HepG2 (cell line): ENCODE data around the gene ZNF425. TPM values are rescaled to one million over a fixed set of nuclear protein-coding genes. Genes with fewer than 3 reads are reported as not detected.

Experiments used
- ATAC-seq: fragments of 200-7000 bp; cut with Tn5 transposase; 3 replicates; pipeline ENCODE4 v1.9.1; 2020; ENCODE audit warnings: mild to moderate bottlenecking, moderate library complexity
- BruUV-seq: library from RNA; stranded (reverse); fragments of 400-500 nt; replicated peaks from 2 replicates; lab custom pipeline; 2021; lab: Mats Ljungman, UMichigan
- CTCF ChIA-PET: fragments of 300-600 bp; formaldehyde crosslinking; extraction: SDS; loops from one replicate; lab custom pipeline; 2021; ENCODE audit warnings: low total read pairs, inconsistent platforms, low intra/inter-chr PET ratio; lab: Yijun Ruan, JAX
- POLR2A ChIA-PET: fragments of 350-600 bp; sonication (Branson Sonifier 250); formaldehyde crosslinking; loops from one replicate; lab custom pipeline; 2020; ENCODE audit warnings: antibody characterized with exemption, inconsistent platforms; lab: Yijun Ruan, JAX
- DNase-seq: peaks from one replicate; pipeline ENCODE4 v3.0.0-alpha.2; 2015; ENCODE audit warnings: low spot score
- FAIRE-seq: peaks from 3 replicates; lab custom pipeline; 2011; peaks lifted over from hg19 to GRCh38; lab: Jason Lieb, UNC
- H2AFZ ChIP-seq: one replicate; pipeline ENCODE4 v1.6.1; 2011; ENCODE audit warnings: low read length, inconsistent platforms
- H3K27ac ChIP-seq: fragments of 300-600 bp; 3 replicates; pipeline ENCODE4 v1.8.0; 2011; ENCODE audit warnings: mixed run types, mild to moderate bottlenecking, mixed read lengths, low read length, inconsistent platforms; ENCODE audit not compliant: insufficient read depth; ENCODE audit errors: extremely low read length
- H3K27me3 ChIP-seq, 2 experiments: fragments of 200-600 bp in 1 of 2; 2 replicates in 1 of 2; 3 replicates in 1 of 2; pipeline versions ENCODE4 v1.6.0 to v1.8.0; 2011; ENCODE audit warnings: low read length in 2 of 2, mild to moderate bottlenecking in 2 of 2, moderate library complexity in 2 of 2, inconsistent platforms in 1 of 2; ENCODE audit not compliant: insufficient read depth in 2 of 2, control insufficient read depth in 1 of 2
- H3K36me3 ChIP-seq, 2 experiments: fragments of 200-600 bp in 1 of 2; replicated peaks in 1 of 2; 2 replicates in 1 of 2; 3 replicates in 1 of 2; pipeline versions ENCODE4 v1.5.1 to v1.8.0; 2011; ENCODE audit warnings: low read length in 2 of 2, inconsistent platforms in 1 of 2; ENCODE audit not compliant: insufficient read depth in 2 of 2, control insufficient read depth in 1 of 2
- H3K4me1 ChIP-seq: 2 replicates; pipeline ENCODE4 v1.5.1; 2012; ENCODE audit warnings: low read length, inconsistent platforms; ENCODE audit not compliant: insufficient read depth
- H3K4me2 ChIP-seq: 2 replicates; pipeline ENCODE4 v1.6.0; 2011; ENCODE audit warnings: low read depth, low read length, inconsistent platforms
- H3K4me3 ChIP-seq, 3 experiments: fragments of 200-600 bp in 1 of 3; sonication (generic), shearing (Covaris generic) in 1 of 3; replicated peaks in 1 of 3; 2 replicates each; pipeline ENCODE4 v1.5.1; 2011 to 2016; ENCODE audit warnings: low read length in 3 of 3, inconsistent platforms in 2 of 3, low read depth in 2 of 3, mild to moderate bottlenecking in 2 of 3, control low read depth in 1 of 3, mixed read lengths in 1 of 3; ENCODE audit not compliant: insufficient read depth in 1 of 3
- H3K79me2 ChIP-seq: one replicate; pipeline ENCODE4 v1.6.1; 2011; ENCODE audit warnings: low read length, inconsistent platforms; ENCODE audit not compliant: insufficient read depth
- H3K9ac ChIP-seq: 2 replicates; pipeline ENCODE4 v1.6.0; 2011; ENCODE audit warnings: mild to moderate bottlenecking, low read depth, low read length, inconsistent platforms; ENCODE audit not compliant: insufficient read depth
- H3K9me3 ChIP-seq: 2 replicates; pipeline ENCODE4 v1.5.1; 2012; ENCODE audit warnings: mild to moderate bottlenecking, low read length
- H4K20me1 ChIP-seq: 2 replicates; pipeline ENCODE4 v1.6.0; 2011; ENCODE audit warnings: inconsistent platforms, mild to moderate bottlenecking, low read length, moderate library complexity; ENCODE audit not compliant: insufficient read depth
- DNMT3B ChIP-seq: conservative IDR thresholded peaks from 2 replicates; pipeline ENCODE4 v1.6.1; 2016; ENCODE audit warnings: missing biosample characterization, control low read depth
- HCFC1 ChIP-seq: fragments of 150-350 bp; IDR thresholded peaks from 2 replicates; pipeline ENCODE4 v1.6.1; 2014; ENCODE audit warnings: low read depth, low read length
- PRPF4 ChIP-seq: fragments of 200-400 bp; formaldehyde crosslinking; IDR thresholded peaks from 2 replicates; pipeline ENCODE4 v1.6.1; 2016; ENCODE audit warnings: low read length, low read depth; ENCODE audit not compliant: poor library complexity, severe bottlenecking
- ZBTB34 ChIP-seq: sonication (generic); formaldehyde crosslinking; IDR thresholded peaks from 2 replicates; pipeline ENCODE4 v1.8.0; 2022; ENCODE audit warnings: mild to moderate bottlenecking, missing genetic modification reagents
- ZBTB38 ChIP-seq: sonication (generic); formaldehyde crosslinking; IDR thresholded peaks from 2 replicates; pipeline ENCODE4 v1.5.1; 2020; ENCODE audit warnings: mild to moderate bottlenecking, missing genetic modification reagents
- ZBTB4 ChIP-seq: sonication (generic); formaldehyde crosslinking; IDR thresholded peaks from 2 replicates; pipeline ENCODE4 v1.4.0; 2020; ENCODE audit warnings: missing genetic modification reagents, mild to moderate bottlenecking, borderline replicate concordance
- ZKSCAN8 ChIP-seq: IDR thresholded peaks from 2 replicates; pipeline ENCODE4 v1.6.1; 2016; ENCODE audit warnings: borderline replicate concordance, missing genetic modification reagents, missing compliant biosample characterization
- ZMYM3 ChIP-seq: sonication (generic); formaldehyde crosslinking; IDR thresholded peaks from 2 replicates; pipeline ENCODE4 v1.5.1; 2020; ENCODE audit warnings: mild to moderate bottlenecking, missing genetic modification reagents
- ZNF121 ChIP-seq: sonication (generic); formaldehyde crosslinking; IDR thresholded peaks from 2 replicates; pipeline ENCODE4 v1.5.0; 2020; ENCODE audit warnings: mild to moderate bottlenecking, missing genetic modification reagents
- ZNF414 ChIP-seq: sonication (generic); formaldehyde crosslinking; IDR thresholded peaks from 2 replicates; pipeline ENCODE4 v1.5.0; 2020; ENCODE audit warnings: missing genetic modification reagents
- ZNF546 ChIP-seq: sonication (generic); formaldehyde crosslinking; conservative IDR thresholded peaks from 2 replicates; pipeline ENCODE4 v1.8.1; 2023; ENCODE audit warnings: mild to moderate bottlenecking, missing genetic modification reagents
- ZNF609 ChIP-seq: sonication (generic); formaldehyde crosslinking; IDR thresholded peaks from 2 replicates; pipeline ENCODE4 v1.4.0; 2020; ENCODE audit warnings: mild to moderate bottlenecking, missing genetic modification reagents, borderline replicate concordance
- WGBS: methylation state at CpG from one replicate; pipeline ENCODE4 v1.1.6; 2017; ENCODE audit warnings: low lambda C conversion rate; 5-methylcytosine and 5-hydroxymethylcytosine counted together
- in situ Hi-C: cut with HindIII; loops from 2 replicates; pipeline ENCODE4 v1.10.0; 2017; ENCODE audit warnings: low pct_unique_long_range_greater_than_20kb; ENCODE audit not compliant: extremely low pct_ligation_motif_present
- intact Hi-C: fragments of 100-400 bp; cut with micrococcal nuclease; formaldehyde crosslinking; loops from one replicate; pipeline ENCODE4 v1.10.0; 2022; ENCODE audit not compliant: unreplicated experiment
- polyA plus RNA-seq, 8 experiments: library from polyadenylated mRNA; depleted of rRNA in 3 of 8; stranded (reverse) in 7 of 8; unstranded in 1 of 8; fragments of >200 nt; fragmentation: Illumina TruSeq in 4 of 8; extraction: Trizol in 4 of 8; gene quantifications; 2 replicates each; pipeline versions ENCODE4 v1.2.1 to v1.2.3, GENCODE V29; 2011 to 2016; ENCODE audit warnings: low read depth in 4 of 8, missing spikeins in 1 of 8, mixed read lengths in 1 of 8; ENCODE audit not compliant: insufficient read depth in 1 of 8
- total RNA-seq, 5 experiments: library from RNA; depleted of rRNA; stranded (reverse); fragments of >200 nt; fragmentation: Illumina TruSeq; extraction: Trizol; gene quantifications; 2 replicates each; pipeline ENCODE4 v1.2.3, GENCODE V29; 2016; ENCODE audit warnings: low read depth in 1 of 5

The ZNF425 gene
- total and polyA plus RNA-seq, 2 of the 13 experiments (the other 11 are each of a cell fraction or from before 2014, with no cell fraction given): 0.51 to 1.1 TPM

GRCh38 chr7:149072438-149072775 lies 53.7 kb downstream of the ZNF425 start:
- no peak overlapping the region for H3K9ac ChIP-seq
- H3K9me3 ChIP-seq: no peaks in the 10 kb centered on the region
- POLR2A ChIA-PET: no interaction called here
- no peaks in the 10 kb centered on the region for H3K4me1 ChIP-seq
- no peak overlapping the region for H3K4me3 ChIP-seq
- H3K79me2 ChIP-seq: no peaks in the 10 kb centered on the region
- BruUV-seq: no TSS peak
- CTCF ChIA-PET: interaction anchor here (0.9 to 1.7 kb wide), 2 partner anchors 18 to 425 kb away, joined by 3 to 5 read pairs; partner anchors contain the start of genes ZNF746 and ZNF786
- WGBS: 97% methylated on average over 4 of the region's 4 CpGs
- DNase-seq (no peak), FAIRE-seq (no peak), ATAC-seq (no peak)
- H3K27me3 ChIP-seq: no peaks in the 10 kb centered on the region
- H4K20me1 ChIP-seq: no peaks in the 10 kb centered on the region
- H3K27ac ChIP-seq: no peak overlapping the region
- no peak overlapping the region for H3K4me2 ChIP-seq
- intact Hi-C loops: no loop called here
- peaks cover 11 to 23% of the 10 kb centered on the region in 2 experiments for H3K36me3 ChIP-seq
- in situ Hi-C loops: no loop called here
- H2AFZ ChIP-seq: no peak overlapping the region
- no peak for TF ChIP-seq ZBTB34 (CRISPR knock-in tag)
- TF ChIP-seq ZBTB4 (CRISPR knock-in tag): no peak
- TF ChIP-seq ZNF121: no peak
- no peak for TF ChIP-seq ZBTB38 (CRISPR knock-in tag)
- TF ChIP-seq ZMYM3 (CRISPR knock-in tag): no peak
- TF ChIP-seq ZKSCAN8: no peak
- no peak for TF ChIP-seq ZNF609
- no peak for TF ChIP-seq ZNF546 (CRISPR knock-in tag)
- no peak for TF ChIP-seq DNMT3B (CRISPR knock-in tag)
- no peak for TF ChIP-seq PRPF4
- TF ChIP-seq HCFC1: no peak
- no peak for TF ChIP-seq ZNF414 (CRISPR knock-in tag)
